Heart right ventricle (tissue), 16 donors: Measurements from ENCODE around the gene STAB2. TPM values are rescaled to one million over a fixed set of nuclear protein-coding genes. Genes with fewer than 3 reads are reported as not detected.

Experiments
- ATAC-seq, 8 donors: fragments of 200-7000 bp; cut with Tn5 transposase; one replicate each; pipeline ENCODE4 v1.9.1; 2020; ENCODE audit warnings: mild to moderate bottlenecking in 8 of 8, moderate library complexity in 8 of 8, moderate number of reproducible peaks in 1 of 8
- DNase-seq, 2 donors: peaks; one replicate each; pipeline ENCODE4 v3.0.0-alpha.2; 2020
- H3K27ac ChIP-seq, 10 donors: fragments of 200-600 bp; sonication (generic) in 2 of 10; one replicate each; pipeline versions ENCODE4 v1.5.0 to v1.8.0; 2020 to 2022; ENCODE audit warnings: mild to moderate bottlenecking in 3 of 10
- H3K27me3 ChIP-seq, 7 donors: fragments of 200-600 bp; one replicate each; pipeline ENCODE4 v1.8.0; 2021 to 2022; ENCODE audit warnings: mild to moderate bottlenecking in 2 of 7
- H3K36me3 ChIP-seq, 9 donors: fragments of 200-600 bp; sonication (generic) in 1 of 9; one replicate each; pipeline versions ENCODE4 v1.5.0 to v1.8.0; 2020 to 2022; ENCODE audit warnings: mild to moderate bottlenecking in 2 of 9
- H3K4me1 ChIP-seq, 9 donors: fragments of 200-600 bp; sonication (generic) in 1 of 9; one replicate each; pipeline versions ENCODE4 v1.5.0 to v1.8.0; 2020 to 2022; ENCODE audit warnings: mild to moderate bottlenecking in 4 of 9
- H3K4me3 ChIP-seq, 10 donors: fragments of 200-600 bp; sonication (generic) in 2 of 10; one replicate each; pipeline versions ENCODE4 v1.5.0 to v1.8.0; 2020 to 2022; ENCODE audit warnings: mild to moderate bottlenecking in 7 of 10, moderate library complexity in 2 of 10
- H3K9me3 ChIP-seq, 11 donors: fragments of 200-600 bp in 10 of 11; sonication (generic) in 2 of 11; one replicate each; pipeline versions ENCODE4 v1.5.0 to v1.8.0; 2013 to 2022; ENCODE audit warnings: mild to moderate bottlenecking in 2 of 11, control low read depth in 1 of 11, moderate library complexity in 1 of 11
- whole genome bisulfite sequencing, 2 donors: extraction: QIAGEN DNeasy Blood & Tissue Kit; methylation state at CpG; one replicate each; pipeline ENCODE4 v1.1.7; 2013; ENCODE audit warnings: inconsistent platforms in 1 of 2; 5-methylcytosine and 5-hydroxymethylcytosine counted together
- intact Hi-C, 10 donors: fragments of 100-400 bp; cut with DNase I; formaldehyde crosslinking; loops; one replicate each; pipeline versions ENCODE4 v1.11.1 to v1.14.2; 2022
- polyA plus RNA-seq, 2 donors: library from polyadenylated mRNA; stranded (reverse); fragments of 200-250 nt; gene quantifications; one replicate each; pipeline ENCODE4 v1.2.3, GENCODE V29; 2013
- total RNA-seq, 10 donors: library from RNA; stranded (reverse); fragmentation: NEBNext Ultra II Directional in 3 of 10; extraction: Animal tissue kit (Norgen Biotek cat#: 25700) in 3 of 10; gene quantifications; one replicate each; pipeline versions ENCODE4 v1.2.1 to v1.2.4, GENCODE V29; 2021 to 2023
- TF ChIP-seq, protein P1 (sequence below), 9 donors: fragments of 200-600 bp; sonication (generic) in 2 of 9; IDR thresholded peaks; one replicate each; pipeline versions ENCODE4 v1.5.0 to v1.8.0; 2021 to 2022; ENCODE audit warnings: antibody characterized with exemption in 9 of 9, mild to moderate bottlenecking in 5 of 9, moderate library complexity in 1 of 9
- donor health status: Arrhythmogenic right ventricular cardiomyopathy.
- donor health status: ischemic (EF 13 %, LVEDD 7.1; RV severe dilation, severe dysfunction).
- donor health status: healthy with polysubstance abuse.
- donor health status: DM: no; HTN: yes; CAD: no.
- donor health status: DM: no; HTN: no; CAD: no.
- donor health status: ischemic (EF 25% LVEDD 6.9; RV normal size, moderate dysfunction).
- donor health status: ischemic (EF 25% LVEDD 5.7; RV mildly dilated, moderate dysfunction).
- donor health status: healthy.
- donor health status: DM: yes; HTN: yes; CAD: no.
- donor health status: Ischemic cardiomyopathy.
- donor health status: ischemic (EF 35%, LVEDD 5.7; RV mildly dilated, moderate dysfunction).
- donor health status: nonischemic (EF 11% LVEDD 7.7; RV severe dilation, severe dysfunction).
- donor health status: DM: yes; HTN: yes; CAD: no.
- donor health status: PGD.
- donor health status: ischemic (EF 29% LVEDD 5.4; RV normal size, mild dysfunction).
- donor health status: nonischemic (EF 23%, LVEDD 6.1; RV moderate dilation, normal function).

Gene STAB2
- total and polyA plus RNA-seq, 12 donors = 0.01 to 0.50 (median 0.17) TPM; not detected in 3

DNA sequence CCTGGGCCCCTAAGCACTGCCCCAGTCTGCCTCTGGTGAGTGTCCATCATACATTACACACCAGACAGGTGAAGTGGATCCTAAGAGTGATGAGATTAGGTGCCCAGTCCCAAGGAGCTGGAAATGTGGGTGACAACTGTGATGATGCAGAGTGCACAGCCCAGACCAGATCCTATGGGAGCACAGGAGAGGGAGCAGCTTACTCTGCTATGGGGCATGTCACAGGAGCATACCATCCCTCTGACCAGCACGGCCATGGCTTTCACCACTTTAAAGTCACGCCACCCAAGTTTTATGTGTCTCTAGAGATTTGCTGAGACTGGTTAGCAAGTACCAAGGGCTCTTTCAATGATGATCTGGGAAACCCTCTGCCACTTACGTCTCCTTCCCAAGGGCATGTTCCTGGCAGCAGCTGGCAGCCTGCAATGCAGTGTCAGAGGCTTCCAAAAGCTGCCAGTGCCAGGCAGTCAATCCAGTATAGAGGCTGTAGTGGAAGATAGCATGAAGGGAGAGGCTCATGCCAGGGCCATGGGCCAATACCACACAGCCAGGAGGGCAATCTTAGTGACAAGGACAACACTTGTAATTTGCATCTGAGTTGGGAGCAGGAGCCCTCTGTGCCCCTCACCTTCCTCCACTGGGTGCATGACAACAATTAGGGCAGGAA lies 40.2 kb downstream of the STAB2 start:
- peaks cover 0 to 10% (median 0%) of the 10 kb centered on the region in 11 donors for H3K9me3 ChIP-seq
- DNase-seq (peak; percentile 68 to 72), ATAC-seq (peak; percentile 81 to 98 (median 95))
- H3K4me1 ChIP-seq = peaks cover 0 to 24% (median 7%) of the 10 kb centered on the region in 9 donors
- no peaks in the 10 kb centered on the region for H3K27me3 ChIP-seq
- intact Hi-C loops = loop anchor here in 4 of 10 donors (2.0 to 10.0 kb wide), 6 partner anchors 53 to 300 kb away; no protein-coding TSS in a partner anchor
- 40 to 55% methylated on average over 3 of the region's 3 CpGs for WGBS, 2 donors
- H3K4me3 ChIP-seq = no peak overlapping the region
- TF ChIP-seq, protein P1, sequence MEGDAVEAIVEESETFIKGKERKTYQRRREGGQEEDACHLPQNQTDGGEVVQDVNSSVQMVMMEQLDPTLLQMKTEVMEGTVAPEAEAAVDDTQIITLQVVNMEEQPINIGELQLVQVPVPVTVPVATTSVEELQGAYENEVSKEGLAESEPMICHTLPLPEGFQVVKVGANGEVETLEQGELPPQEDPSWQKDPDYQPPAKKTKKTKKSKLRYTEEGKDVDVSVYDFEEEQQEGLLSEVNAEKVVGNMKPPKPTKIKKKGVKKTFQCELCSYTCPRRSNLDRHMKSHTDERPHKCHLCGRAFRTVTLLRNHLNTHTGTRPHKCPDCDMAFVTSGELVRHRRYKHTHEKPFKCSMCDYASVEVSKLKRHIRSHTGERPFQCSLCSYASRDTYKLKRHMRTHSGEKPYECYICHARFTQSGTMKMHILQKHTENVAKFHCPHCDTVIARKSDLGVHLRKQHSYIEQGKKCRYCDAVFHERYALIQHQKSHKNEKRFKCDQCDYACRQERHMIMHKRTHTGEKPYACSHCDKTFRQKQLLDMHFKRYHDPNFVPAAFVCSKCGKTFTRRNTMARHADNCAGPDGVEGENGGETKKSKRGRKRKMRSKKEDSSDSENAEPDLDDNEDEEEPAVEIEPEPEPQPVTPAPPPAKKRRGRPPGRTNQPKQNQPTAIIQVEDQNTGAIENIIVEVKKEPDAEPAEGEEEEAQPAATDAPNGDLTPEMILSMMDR (IDR thresholded peaks at IDR 0.05) = no peak
- peak overlapping the region in 9 of 10 donors; percentile 20 to 78 (median 64) for H3K27ac ChIP-seq
- H3K36me3 ChIP-seq = no peaks in the 10 kb centered on the region

- no peaks in the 10 kb centered on the region for H3K36me3 ChIP-seq
- DNase-seq = no peak
- peaks cover 0 to 7% (median 0%) of the 10 kb centered on the region in 9 donors for H3K4me1 ChIP-seq
- H3K27me3 ChIP-seq = no peaks in the 10 kb centered on the region
- no peak overlapping the region for H3K27ac ChIP-seq
- 42% methylated on average over 15 of the region's 15 CpGs for WGBS, 2 donors
- ATAC-seq = peak in 2 of 8 donors; percentile 20 to 35
- H3K9me3 ChIP-seq = peaks cover 0 to 27% (median 0%) of the 10 kb centered on the region in 11 donors
- TF ChIP-seq, protein P1 (IDR thresholded peaks at IDR 0.05) = peak in 7 of 9 donors; percentile 41 to 70 (median 56)
- intact Hi-C loops = loop anchor here in 1 of 10 donors (10.0 kb wide), 1 partner anchor 58 kb away; no protein-coding TSS in a partner anchor
- no peak overlapping the region for H3K4me3 ChIP-seq
Observed at GRCh38 chr12:103632554-103633216, 45.6 kb downstream of the STAB2 start.

DNA sequence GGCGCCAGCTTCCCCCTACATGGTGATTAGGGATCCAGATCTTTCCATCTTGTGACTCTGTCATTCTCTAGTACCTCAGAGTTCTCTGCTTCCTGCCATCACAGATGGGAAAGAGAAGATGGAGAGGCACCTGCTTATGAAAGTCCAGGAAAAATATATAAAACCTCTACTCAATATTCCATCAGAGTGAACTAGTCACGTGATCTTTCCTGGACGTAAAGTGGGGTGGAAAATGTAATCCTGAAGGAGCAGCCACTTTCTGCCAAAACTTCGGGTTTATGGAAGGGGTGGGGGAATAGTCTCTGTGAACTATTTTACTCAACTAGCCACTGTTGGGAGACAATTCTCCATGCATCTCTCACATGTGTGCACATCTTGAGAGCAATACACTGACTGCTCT lies 47.7 kb downstream of the STAB2 start:
- DNase-seq = no peak
- 82 to 84% methylated on average over 4 of the region's 4 CpGs for WGBS, 2 donors

DNA sequence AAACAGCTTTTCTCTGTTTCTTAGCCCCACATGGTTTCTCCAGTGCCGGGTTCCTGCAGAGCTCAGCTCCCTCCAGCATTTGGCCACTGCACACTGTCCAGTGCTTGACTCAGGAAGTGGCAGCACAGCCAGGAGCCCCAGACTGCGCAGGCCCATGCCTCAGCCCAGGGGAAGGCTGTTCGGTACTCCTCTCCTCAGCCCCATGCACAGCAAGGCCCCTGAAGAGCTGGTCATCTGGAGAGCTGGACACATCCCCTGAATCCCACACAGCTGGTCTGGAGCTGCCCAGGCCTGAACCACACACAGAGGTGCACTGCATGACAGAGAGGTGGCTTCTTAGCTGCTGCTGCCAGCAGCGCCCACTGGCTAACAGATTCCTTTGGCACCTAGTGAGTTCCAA lies 48.3 kb downstream of the STAB2 start:
- Histone ChIP-seq H3K27me3 (no peaks in the 10 kb centered on the region), H3K4me1 (no peaks in the 10 kb centered on the region), H3K4me3 (no peak overlapping the region), H3K36me3 (no peaks in the 10 kb centered on the region), H3K9me3 (peaks cover 0 to 27% (median 0%) of the 10 kb centered on the region in 11 donors), H3K27ac (no peak overlapping the region)
- WGBS, 2 donors = 95 to 96% methylated on average over 4 of the region's 4 CpGs
- DNase-seq = no peak
- ATAC-seq = peak in 2 of 8 donors; percentile 19 to 34
- intact Hi-C loops = loop anchor here in 1 of 10 donors (10.0 kb wide), 1 partner anchor 61 kb away; no protein-coding TSS in a partner anchor
- TF ChIP-seq, protein P1 (IDR thresholded peaks at IDR 0.05) = no peak

More for the DNA sequence above, 47.7 kb downstream of the STAB2 start:
- Histone ChIP-seq H3K9me3 (peaks cover 0 to 27% (median 0%) of the 10 kb centered on the region in 11 donors), H3K4me3 (no peak overlapping the region), H3K36me3 (no peaks in the 10 kb centered on the region), H3K4me1 (no peaks in the 10 kb centered on the region), H3K27me3 (no peaks in the 10 kb centered on the region), H3K27ac (no peak overlapping the region)
- intact Hi-C loops = loop anchor here in 1 of 10 donors (10.0 kb wide), 1 partner anchor 60 kb away; no protein-coding TSS in a partner anchor
- TF ChIP-seq, protein P1 (IDR thresholded peaks at IDR 0.05) = no peak
- ATAC-seq = no peak
